OCI-M1 (cell line): ENCODE measurements around the gene FXN.

Experiments
- DNase-seq: peaks from one replicate; lab custom pipeline; 2025; lab: John Stamatoyannopoulos, UW

Gene FXN

DNA sequence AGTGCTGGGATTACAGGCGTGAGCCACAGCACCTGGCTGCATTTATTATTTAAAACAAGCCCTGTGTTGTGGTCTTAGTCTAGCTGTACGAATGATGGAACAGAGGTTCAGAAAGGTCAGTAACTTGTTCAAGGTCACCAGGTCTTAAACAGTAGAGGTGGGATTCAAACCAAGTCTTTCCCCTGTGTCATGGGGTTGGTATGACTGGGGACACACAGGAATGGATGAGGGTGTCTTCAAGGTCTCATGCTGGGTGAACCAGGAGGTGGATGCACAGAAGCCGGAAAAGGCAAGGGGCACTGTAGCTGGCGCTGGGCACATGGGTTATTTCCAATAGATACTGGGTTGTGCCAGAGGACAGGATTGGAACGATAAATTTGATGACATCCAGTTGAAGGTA lies 106.3 kb downstream of the FXN start:
- no peak for DNase-seq

DNA sequence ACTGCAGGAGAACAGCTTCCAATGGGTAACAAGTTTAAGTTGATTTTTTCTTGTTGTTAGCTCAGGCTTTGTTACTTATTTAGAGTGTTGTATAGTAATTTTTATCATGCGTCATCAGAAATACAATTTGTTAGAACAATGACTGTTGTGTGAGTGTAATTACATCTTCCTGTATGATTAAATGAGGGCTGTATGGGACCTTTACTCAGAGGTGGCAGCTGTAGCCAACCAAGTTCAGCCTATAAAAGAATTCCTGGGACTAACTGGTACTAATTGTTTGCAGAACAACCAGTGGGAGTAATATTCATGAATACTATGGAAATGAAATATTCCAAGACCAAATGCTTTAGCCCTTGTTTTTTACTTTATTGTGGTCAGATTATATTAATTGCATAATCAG lies 107.7 kb downstream of the FXN start:
- no peak for DNase-seq

DNA sequence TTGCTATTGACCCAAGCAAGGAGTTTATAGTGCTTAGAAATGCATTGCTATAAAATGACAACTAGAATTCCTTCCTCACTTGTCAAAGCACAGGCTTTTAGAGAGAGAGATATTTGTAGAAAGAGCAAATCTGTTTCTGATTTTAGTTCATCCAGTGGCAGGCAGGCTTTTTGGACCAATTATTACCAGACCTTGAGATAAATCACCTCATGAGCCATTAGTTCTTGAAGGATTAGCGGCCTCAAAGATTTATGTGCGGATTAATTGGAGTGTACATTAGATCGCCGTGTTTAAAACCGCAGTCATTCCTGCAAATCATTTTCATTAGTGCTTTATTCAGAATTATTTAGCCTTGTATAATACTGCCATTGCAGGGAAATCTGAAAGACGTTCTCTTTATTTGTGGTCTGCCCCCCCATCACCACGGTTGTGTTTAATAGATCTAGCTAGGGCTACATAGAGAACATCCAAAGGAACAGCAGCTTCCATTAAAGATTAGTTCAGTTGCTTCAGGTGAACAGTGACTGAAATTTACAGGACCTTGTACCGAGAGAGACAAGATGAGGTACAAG lies 109.7 kb downstream of the FXN start:
- DNase-seq, result no peak

DNA sequence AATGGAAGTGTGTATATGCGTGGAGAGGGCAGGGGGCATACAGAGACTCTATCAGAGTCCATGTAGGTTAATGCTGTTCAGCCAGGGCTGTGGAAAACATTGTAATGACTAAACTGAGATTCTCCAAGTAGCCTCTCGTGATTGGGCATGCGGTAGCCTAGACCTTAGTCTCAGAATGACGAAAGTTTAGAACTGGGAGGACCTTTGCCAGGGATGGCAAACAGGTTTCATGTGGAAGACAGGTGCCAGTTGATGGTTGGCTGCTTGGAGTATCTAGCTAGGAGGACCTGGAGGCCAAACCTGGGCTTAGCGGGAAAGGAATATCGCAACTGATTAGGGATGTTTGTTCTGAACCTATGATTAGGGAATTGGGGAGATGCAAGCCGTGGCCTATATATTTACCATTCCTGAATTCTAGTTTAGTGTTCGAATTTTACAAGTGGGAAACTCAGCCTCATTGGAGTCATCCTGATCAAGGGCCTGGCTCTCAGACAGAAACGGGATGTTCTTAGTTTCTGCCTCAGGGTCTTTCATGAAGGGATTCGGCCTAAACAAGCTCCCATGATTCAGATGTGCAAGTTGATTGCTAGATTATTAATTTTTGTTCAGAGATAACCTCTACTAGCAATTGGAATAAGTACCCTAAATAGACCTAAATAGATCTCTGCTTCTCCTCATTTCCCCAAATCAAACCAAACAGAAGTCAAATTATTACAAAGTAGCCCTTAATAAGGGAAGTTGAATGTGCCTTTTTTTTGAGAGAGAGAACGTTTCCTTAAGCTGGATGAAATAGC lies 111.7 kb downstream of the FXN start:
- DNase-seq, result no peak

GRCh38 chr9:69149321-69149807 lies 113.8 kb downstream of the FXN start:
- no peak for DNase-seq
